Astrocyte (in vitro differentiated cells and primary cell): ENCODE measurements around the gene TSNAX.

ENCODE experiments used
- CTCF ChIP-seq: IDR thresholded peaks from 2 replicates; pipeline ENCODE4 v1.5.1; 2011; ENCODE audit warnings: low read depth, mild to moderate bottlenecking, inconsistent platforms, low read length, moderate library complexity; ENCODE audit not compliant: insufficient read depth
- EZH2 ChIP-seq: IDR thresholded peaks from 2 replicates; pipeline ENCODE4 v1.6.1; 2012; ENCODE audit warnings: mild to moderate bottlenecking, low read length, inconsistent platforms; ENCODE audit not compliant: insufficient read depth

- TF ChIP-seq CTCF (no peak), EZH2 (no peak)
Measured at GRCh38 chr1:231527586-231528171, 790 bp upstream of the TSNAX start.
